Hepatocyte (in vitro differentiated cells): ENCODE results near the gene IGSF23.
"Not testable (repeated sequence)": the region's sequence is repeated elsewhere in the genome, so short reads cannot be mapped to it uniquely, and the experiment has no call there.

ENCODE experiments used
- EZH2 ChIP-seq: fragments of 200-600 bp; sonication (generic); IDR thresholded peaks from 2 replicates; pipeline ENCODE4 v1.6.1; 2016; ENCODE audit warnings: antibody characterized with exemption, mild to moderate bottlenecking, borderline replicate concordance
- TF ChIP-seq, protein P1 (sequence below): fragments of 200-600 bp; sonication (generic); IDR thresholded peaks from 2 replicates; pipeline ENCODE4 v1.5.1; 2016; ENCODE audit warnings: antibody characterized with exemption, mild to moderate bottlenecking; ENCODE audit not compliant: poor library complexity

DNA sequence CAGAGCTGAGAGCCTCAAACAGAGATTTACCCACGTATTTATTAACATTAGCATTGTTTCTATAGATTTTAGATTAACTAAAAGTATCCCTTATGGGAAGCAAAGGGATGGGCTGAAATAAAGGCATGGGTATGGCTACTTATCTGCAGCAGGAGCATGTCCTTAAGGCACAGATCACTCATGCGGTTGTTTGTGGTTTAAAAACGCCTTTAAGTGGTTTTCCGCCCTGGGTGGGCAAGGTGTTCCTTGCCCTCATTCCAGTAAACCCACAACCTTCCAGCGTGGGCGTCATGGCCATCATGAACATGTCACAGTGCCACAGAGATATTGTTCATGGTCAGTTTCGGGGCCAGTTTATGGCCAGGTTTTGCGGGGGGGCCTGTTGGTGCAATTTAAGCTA, 18.2 kb downstream of the IGSF23 start:
- not testable (repeated sequence) for TF ChIP-seq EZH2
- TF ChIP-seq, protein P1, sequence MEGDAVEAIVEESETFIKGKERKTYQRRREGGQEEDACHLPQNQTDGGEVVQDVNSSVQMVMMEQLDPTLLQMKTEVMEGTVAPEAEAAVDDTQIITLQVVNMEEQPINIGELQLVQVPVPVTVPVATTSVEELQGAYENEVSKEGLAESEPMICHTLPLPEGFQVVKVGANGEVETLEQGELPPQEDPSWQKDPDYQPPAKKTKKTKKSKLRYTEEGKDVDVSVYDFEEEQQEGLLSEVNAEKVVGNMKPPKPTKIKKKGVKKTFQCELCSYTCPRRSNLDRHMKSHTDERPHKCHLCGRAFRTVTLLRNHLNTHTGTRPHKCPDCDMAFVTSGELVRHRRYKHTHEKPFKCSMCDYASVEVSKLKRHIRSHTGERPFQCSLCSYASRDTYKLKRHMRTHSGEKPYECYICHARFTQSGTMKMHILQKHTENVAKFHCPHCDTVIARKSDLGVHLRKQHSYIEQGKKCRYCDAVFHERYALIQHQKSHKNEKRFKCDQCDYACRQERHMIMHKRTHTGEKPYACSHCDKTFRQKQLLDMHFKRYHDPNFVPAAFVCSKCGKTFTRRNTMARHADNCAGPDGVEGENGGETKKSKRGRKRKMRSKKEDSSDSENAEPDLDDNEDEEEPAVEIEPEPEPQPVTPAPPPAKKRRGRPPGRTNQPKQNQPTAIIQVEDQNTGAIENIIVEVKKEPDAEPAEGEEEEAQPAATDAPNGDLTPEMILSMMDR = not testable (repeated sequence)
